Caco-2 (cell line): ENCODE data around the gene CFAP299. TPM values are rescaled to one million over a fixed set of nuclear protein-coding genes. Genes with fewer than 3 reads are reported as not detected.

ENCODE experiments used
- BruUV-seq: library from RNA; stranded (reverse); fragments of 400-500 nt; replicated peaks from 2 replicates; lab custom pipeline; 2021; lab: Mats Ljungman, UMichigan
- CTCF ChIA-PET: fragments of 300-600 bp; sonication (Branson Sonifier 250); formaldehyde crosslinking; loops from one replicate; lab custom pipeline; 2022; ENCODE audit warnings: antibody characterized with exemption; lab: Charles Lee
- POLR2A ChIA-PET: fragments of 300-600 bp; sonication (Branson Sonifier 250); formaldehyde crosslinking; loops from one replicate; lab custom pipeline; 2022; ENCODE audit warnings: antibody characterized with exemption; lab: Charles Lee
- DNase-seq, 2 experiments: peaks; one replicate each; pipeline versions ENCODE4 v3.0.0 to v3.0.0-alpha.2; 2020 to 2022
- H3K27me3 ChIP-seq: replicated peaks from 2 replicates; pipeline ENCODE4 v1.6.0; 2011; ENCODE audit warnings: low read length; ENCODE audit not compliant: control insufficient read depth, insufficient read depth
- H3K36me3 ChIP-seq: 2 replicates; pipeline ENCODE4 v1.5.1; 2011; ENCODE audit warnings: low read length; ENCODE audit not compliant: control insufficient read depth, insufficient read depth
- H3K4me1 ChIP-seq: fragments of 250-450 bp; sonication (Bioruptor Pico); 2 replicates; pipeline ENCODE4 v1.5.1; 2020; ENCODE audit warnings: mild to moderate bottlenecking
- H3K4me3 ChIP-seq: 2 replicates; pipeline ENCODE4 v1.5.1; 2011; ENCODE audit warnings: low read depth, mild to moderate bottlenecking, control low read depth, low read length
- H3K9me3 ChIP-seq: fragments of 250-450 bp; sonication (Bioruptor Pico); 2 replicates; pipeline ENCODE4 v1.5.1; 2020; ENCODE audit warnings: mild to moderate bottlenecking, moderate library complexity
- H3K27ac Mint-ChIP-seq: one replicate; pipeline ENCODE4 v1.8.0; 2022; ENCODE audit warnings: mixed read lengths; ENCODE audit not compliant: unreplicated experiment
- H3K27me3 Mint-ChIP-seq: one replicate; pipeline ENCODE4 v1.8.0; 2022; ENCODE audit warnings: mixed read lengths; ENCODE audit not compliant: insufficient read depth, unreplicated experiment
- H3K36me3 Mint-ChIP-seq: one replicate; pipeline ENCODE4 v1.8.0; 2022; ENCODE audit warnings: mild to moderate bottlenecking, mixed read lengths; ENCODE audit not compliant: insufficient read depth, unreplicated experiment
- H3K4me1 Mint-ChIP-seq: one replicate; pipeline ENCODE4 v1.8.0; 2022; ENCODE audit warnings: low read depth, mixed read lengths; ENCODE audit not compliant: unreplicated experiment
- H3K4me3 Mint-ChIP-seq: one replicate; pipeline ENCODE4 v1.8.0; 2022; ENCODE audit warnings: mild to moderate bottlenecking, moderate library complexity, mixed read lengths; ENCODE audit not compliant: unreplicated experiment
- H3K9me3 Mint-ChIP-seq: one replicate; pipeline ENCODE4 v1.8.0; 2022; ENCODE audit warnings: mixed read lengths; ENCODE audit not compliant: unreplicated experiment
- CTCF ChIP-seq, 2 experiments: fragments of 200-600 bp in 1 of 2; IDR thresholded peaks; 1 replicate in 1 of 2; 2 replicates in 1 of 2; pipeline versions ENCODE4 v1.5.1 to v1.8.0; 2011 to 2022; ENCODE audit warnings: antibody characterized with exemption in 1 of 2, control low read depth in 1 of 2, inconsistent platforms in 1 of 2, low read depth in 1 of 2, low read length in 1 of 2, mild to moderate bottlenecking in 1 of 2, moderate library complexity in 1 of 2; ENCODE audit not compliant: insufficient read depth in 1 of 2, severe bottlenecking in 1 of 2, unreplicated experiment in 1 of 2
- intact Hi-C: fragments of 100-400 bp; cut with micrococcal nuclease; formaldehyde crosslinking; loops from one replicate; pipeline ENCODE4 v1.10.0; 2022; ENCODE audit not compliant: unreplicated experiment
- total RNA-seq: library from RNA; stranded (reverse); gene quantifications from 2 replicates; pipeline ENCODE4 v1.2.3, GENCODE V29; 2022

Gene CFAP299
- total RNA-seq, 1 experiment from 2014 or later = not detected

DNA sequence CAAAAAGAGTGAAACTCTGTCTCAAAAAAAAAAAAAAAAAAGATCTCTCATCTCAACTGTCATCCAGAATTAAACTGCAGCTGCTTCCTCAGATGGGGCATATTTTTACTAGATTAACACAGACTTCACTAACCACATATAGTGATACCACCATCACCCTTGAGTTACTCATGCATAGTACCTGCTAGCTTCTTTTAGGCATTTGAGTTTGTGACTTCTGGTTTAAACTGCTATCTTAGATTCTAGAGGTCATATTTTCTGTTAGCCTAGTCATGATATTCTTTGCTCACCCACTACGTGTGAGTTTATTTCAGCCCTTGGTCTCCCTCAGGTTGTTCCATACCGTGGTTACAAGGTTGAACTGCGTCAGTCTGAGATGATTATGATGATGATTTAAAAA is 540.1 kb downstream of the CFAP299 start:
- no peaks in the 10 kb centered on the region for H3K9me3 Mint-ChIP-seq
- BruUV-seq = no TSS peak
- no peak for DNase-seq
- ChIA-PET POLR2A (no interaction called here), CTCF (no interaction called here)
- Histone ChIP-seq H3K9me3 (no peaks in the 10 kb centered on the region), H3K36me3 (no peaks in the 10 kb centered on the region), H3K4me3 (no peak overlapping the region), H3K4me1 (no peaks in the 10 kb centered on the region), H3K27me3 (no peaks in the 10 kb centered on the region)
- peaks cover 2% of the 10 kb centered on the region for H3K27me3 Mint-ChIP-seq
- H3K27ac Mint-ChIP-seq = no peak overlapping the region
- intact Hi-C loops = no loop called here
- no peak for TF ChIP-seq CTCF (IDR thresholded peaks at IDR 0.05; ENCODE audit: insufficient read depth in 1 of 2, low read depth in 1 of 2, low read length in 1 of 2, severe bottlenecking in 1 of 2, unreplicated experiment in 1 of 2)
- no peaks in the 10 kb centered on the region for H3K36me3 Mint-ChIP-seq
- H3K4me3 Mint-ChIP-seq = no peak overlapping the region
- no peaks in the 10 kb centered on the region for H3K4me1 Mint-ChIP-seq

GRCh38 chr4:80876810-80877209 is 541.3 kb downstream of the CFAP299 start:
- Histone ChIP-seq H3K36me3 (no peaks in the 10 kb centered on the region), H3K9me3 (no peaks in the 10 kb centered on the region), H3K4me3 (no peak overlapping the region), H3K27me3 (no peaks in the 10 kb centered on the region), H3K4me1 (no peaks in the 10 kb centered on the region)
- intact Hi-C loops = no loop called here
- no peaks in the 10 kb centered on the region for H3K36me3 Mint-ChIP-seq
- H3K27ac Mint-ChIP-seq = no peak overlapping the region
- no peak for DNase-seq
- H3K4me3 Mint-ChIP-seq = no peak overlapping the region
- ChIA-PET CTCF (no interaction called here), POLR2A (no interaction called here)
- H3K27me3 Mint-ChIP-seq = peaks cover 4% of the 10 kb centered on the region
- no peak for TF ChIP-seq CTCF (IDR thresholded peaks at IDR 0.05; ENCODE audit: insufficient read depth in 1 of 2, low read depth in 1 of 2, low read length in 1 of 2, severe bottlenecking in 1 of 2, unreplicated experiment in 1 of 2)
- H3K9me3 Mint-ChIP-seq = no peaks in the 10 kb centered on the region
- BruUV-seq = no TSS peak
- no peaks in the 10 kb centered on the region for H3K4me1 Mint-ChIP-seq

DNA sequence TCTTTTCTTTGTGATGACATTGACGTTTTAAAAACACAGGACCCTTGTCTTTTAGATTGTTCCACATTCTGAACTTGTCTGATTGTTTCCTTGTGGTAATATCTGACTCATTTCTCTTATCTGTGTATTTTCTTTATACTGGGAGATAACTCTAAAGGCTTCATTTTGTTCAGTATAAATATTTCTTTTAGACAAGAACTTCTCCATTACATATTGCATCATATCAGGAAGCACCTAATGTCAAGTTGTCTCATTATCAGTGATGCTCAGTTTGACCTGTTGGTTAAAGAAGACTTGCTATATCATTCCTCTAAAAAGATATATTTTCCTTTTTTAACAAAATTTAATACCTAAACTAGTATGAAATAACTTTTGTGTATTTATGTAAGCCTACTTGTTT is 542.7 kb downstream of the CFAP299 start:
- no peak overlapping the region for H3K27ac Mint-ChIP-seq
- H3K27me3 ChIP-seq = no peaks in the 10 kb centered on the region
- no peak overlapping the region for H3K4me3 ChIP-seq
- H3K9me3 Mint-ChIP-seq = no peaks in the 10 kb centered on the region
- H3K27me3 Mint-ChIP-seq = peaks cover 5% of the 10 kb centered on the region
- no peak overlapping the region for H3K4me3 Mint-ChIP-seq
- no peaks in the 10 kb centered on the region for H3K9me3 ChIP-seq
- no peak for DNase-seq
- BruUV-seq = no TSS peak
- intact Hi-C loops = no loop called here
- no peaks in the 10 kb centered on the region for H3K4me1 Mint-ChIP-seq
- H3K36me3 ChIP-seq = no peaks in the 10 kb centered on the region
- POLR2A ChIA-PET = no interaction called here
- no peak for TF ChIP-seq CTCF (IDR thresholded peaks at IDR 0.05; ENCODE audit: insufficient read depth in 1 of 2, low read depth in 1 of 2, low read length in 1 of 2, severe bottlenecking in 1 of 2, unreplicated experiment in 1 of 2)
- no peaks in the 10 kb centered on the region for H3K36me3 Mint-ChIP-seq
- CTCF ChIA-PET = no interaction called here
- H3K4me1 ChIP-seq = no peaks in the 10 kb centered on the region
